ENCODE data around the gene IGSF21. TPM values are rescaled to one million over a fixed set of nuclear protein-coding genes. Genes with fewer than 3 reads are reported as not detected.

The IGSF21 gene
- total and polyA plus RNA-seq, 2 of the 4 experiments (the other 2 are of a cell fraction) = not detected

DNA sequence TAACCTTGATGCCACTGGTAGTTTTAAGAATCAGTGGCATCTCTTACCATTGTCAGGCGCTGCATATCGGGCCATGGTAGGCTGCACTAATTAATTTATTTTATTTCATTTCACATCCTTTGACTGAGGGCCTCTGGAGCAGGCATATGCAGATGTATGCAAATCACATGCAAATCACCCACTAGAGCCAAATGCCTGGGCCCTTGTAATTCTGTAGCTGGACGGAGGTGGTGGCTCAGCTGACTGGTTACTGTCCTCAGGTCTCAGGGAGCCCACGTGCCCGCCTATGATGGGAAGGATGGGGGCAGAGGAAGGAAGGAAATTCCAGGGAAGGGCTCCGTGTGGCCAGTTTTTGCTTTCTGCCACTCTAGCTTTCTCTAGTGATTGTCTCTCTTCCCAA lies 122.7 kb downstream of the IGSF21 start:
- Histone ChIP-seq H3K9ac (ENCODE audit: low read depth, low read length) (no peak overlapping the region), H2AFZ (replicated peaks; ENCODE audit: low read length, poor library complexity) (no peak overlapping the region), H2BK5ac (ENCODE audit: low read depth, low read length, poor library complexity, severe bottlenecking) (no peak overlapping the region), H2BK120ac (ENCODE audit: low read depth, low read length) (no peak overlapping the region), H3K27ac (ENCODE audit: insufficient read depth, low read length) (no peak overlapping the region), H2AK5ac (ENCODE audit: low read depth, low read length) (no peak overlapping the region), H3K9me3 (ENCODE audit: control insufficient read depth, insufficient read depth, low read length) (peaks cover 22% of the 10 kb centered on the region), H3K36me3 (ENCODE audit: control insufficient read depth, insufficient read depth, low read length) (no peaks in the 10 kb centered on the region), H4K91ac (ENCODE audit: insufficient read depth, low read depth, low read length) (no peak overlapping the region), H3K14ac (replicated peaks; ENCODE audit: low read depth, low read length) (no peak overlapping the region), H3K23ac (ENCODE audit: low read depth, low read length) (no peak overlapping the region), H4K20me1 (ENCODE audit: insufficient read depth, low read length) (no peaks in the 10 kb centered on the region), H4K5ac (ENCODE audit: low read depth, low read length) (no peak overlapping the region), H3K4me2 (ENCODE audit: low read depth, low read length) (no peak overlapping the region), H3K56ac (ENCODE audit: extremely low read depth, insufficient read depth, low read length) (no peak overlapping the region), H3K9me1 (ENCODE audit: insufficient read depth, low read length) (no peaks in the 10 kb centered on the region), H2BK15ac (ENCODE audit: low read depth, low read length) (no peak overlapping the region), H2AK9ac (replicated peaks; ENCODE audit: low read depth, low read length, poor library complexity) (no peak overlapping the region), H3K4ac (ENCODE audit: low read depth, low read length) (no peak overlapping the region), H4K8ac (ENCODE audit: low read depth in 2 of 2, low read length in 2 of 2) (no peak overlapping the region), H3K27me3 (ENCODE audit: control insufficient read depth, insufficient read depth, low read length) (no peaks in the 10 kb centered on the region), H3K4me1 (ENCODE audit: control insufficient read depth, insufficient read depth, low read length) (no peaks in the 10 kb centered on the region), H3K79me1 (ENCODE audit: low read depth in 1 of 2, low read length in 2 of 2) (no peaks in the 10 kb centered on the region), H3K18ac (ENCODE audit: low read depth, low read length) (no peak overlapping the region), H3K4me3 (ENCODE audit: insufficient read depth, low read depth, low read length) (no peak overlapping the region), H2BK20ac (ENCODE audit: low read depth, low read length) (no peak overlapping the region)
- no TSS peak for BruUV-seq (replicated peaks)
- dilution Hi-C loops (cut with HindIII; ENCODE audit: low sequenced_read_pairs, unreplicated experiment) = no loop called here
- CTCF ChIA-PET = no interaction called here
- TF ChIP-seq RFX5 (IDR thresholded peaks at IDR 0.05; ENCODE audit: low read depth, low read length) (no peak), CHD1 (IDR thresholded peaks at IDR 0.05; ENCODE audit: low read depth, low read length) (no peak), POLR2A (IDR thresholded peaks at IDR 0.05; ENCODE audit: low read depth, low read length) (no peak), MAZ (IDR thresholded peaks at IDR 0.05; ENCODE audit: borderline replicate concordance, low read depth, low read length) (no peak), RAD21 (IDR thresholded peaks at IDR 0.05; ENCODE audit: low read length) (no peak), NFE2L2 (IDR thresholded peaks at IDR 0.05; ENCODE audit: low read depth, low read length) (no peak), MAFK (IDR thresholded peaks at IDR 0.05; ENCODE audit: low read depth, low read length) (no peak), MXI1 (IDR thresholded peaks at IDR 0.05; ENCODE audit: borderline replicate concordance, low read depth, low read length) (no peak), RCOR1 (IDR thresholded peaks at IDR 0.05; ENCODE audit: insufficient replicate concordance, low read length) (no peak), SMC3 (IDR thresholded peaks at IDR 0.05; ENCODE audit: low read depth, low read length) (no peak)
- TF ChIP-seq, protein P1, sequence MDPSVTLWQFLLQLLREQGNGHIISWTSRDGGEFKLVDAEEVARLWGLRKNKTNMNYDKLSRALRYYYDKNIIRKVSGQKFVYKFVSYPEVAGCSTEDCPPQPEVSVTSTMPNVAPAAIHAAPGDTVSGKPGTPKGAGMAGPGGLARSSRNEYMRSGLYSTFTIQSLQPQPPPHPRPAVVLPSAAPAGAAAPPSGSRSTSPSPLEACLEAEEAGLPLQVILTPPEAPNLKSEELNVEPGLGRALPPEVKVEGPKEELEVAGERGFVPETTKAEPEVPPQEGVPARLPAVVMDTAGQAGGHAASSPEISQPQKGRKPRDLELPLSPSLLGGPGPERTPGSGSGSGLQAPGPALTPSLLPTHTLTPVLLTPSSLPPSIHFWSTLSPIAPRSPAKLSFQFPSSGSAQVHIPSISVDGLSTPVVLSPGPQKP (IDR thresholded peaks at IDR 0.05; ENCODE audit: borderline replicate concordance, low read depth, low read length) = no peak
- TF ChIP-seq, protein P2, sequence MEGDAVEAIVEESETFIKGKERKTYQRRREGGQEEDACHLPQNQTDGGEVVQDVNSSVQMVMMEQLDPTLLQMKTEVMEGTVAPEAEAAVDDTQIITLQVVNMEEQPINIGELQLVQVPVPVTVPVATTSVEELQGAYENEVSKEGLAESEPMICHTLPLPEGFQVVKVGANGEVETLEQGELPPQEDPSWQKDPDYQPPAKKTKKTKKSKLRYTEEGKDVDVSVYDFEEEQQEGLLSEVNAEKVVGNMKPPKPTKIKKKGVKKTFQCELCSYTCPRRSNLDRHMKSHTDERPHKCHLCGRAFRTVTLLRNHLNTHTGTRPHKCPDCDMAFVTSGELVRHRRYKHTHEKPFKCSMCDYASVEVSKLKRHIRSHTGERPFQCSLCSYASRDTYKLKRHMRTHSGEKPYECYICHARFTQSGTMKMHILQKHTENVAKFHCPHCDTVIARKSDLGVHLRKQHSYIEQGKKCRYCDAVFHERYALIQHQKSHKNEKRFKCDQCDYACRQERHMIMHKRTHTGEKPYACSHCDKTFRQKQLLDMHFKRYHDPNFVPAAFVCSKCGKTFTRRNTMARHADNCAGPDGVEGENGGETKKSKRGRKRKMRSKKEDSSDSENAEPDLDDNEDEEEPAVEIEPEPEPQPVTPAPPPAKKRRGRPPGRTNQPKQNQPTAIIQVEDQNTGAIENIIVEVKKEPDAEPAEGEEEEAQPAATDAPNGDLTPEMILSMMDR (conservative IDR thresholded peaks at IDR 0.05; ENCODE audit: low read depth, low read length) = no peak
- WGBS, 2 experiments (ENCODE audit: extremely low coverage in 2 of 2, insufficient read length in 1 of 2) = no CpG with 5 or more reads among the region's 6 CpGs
- POLR2A ChIA-PET (ENCODE audit: unreplicated experiment) = no interaction called here
- ATAC-seq (ENCODE audit: low read depth) (no peak), DNase-seq (no peak)
- in situ Hi-C loops (cut with MboI; ENCODE audit: low sequenced_read_pairs) = no loop called here
- intact Hi-C loops (cut with micrococcal nuclease) = no loop called here

Data from IMR-90 (cell line).